ENCODE measurements around the gene BCKDHB. TPM values are rescaled to one million over a fixed set of nuclear protein-coding genes. Genes with fewer than 3 reads are reported as not detected.

BCKDHB gene
- total RNA-seq, 3 donors from 2014 or later: 19.0 to 33.7 (median 23.4) TPM

GRCh38 chr6:80245043-80245442 lies 138.6 kb downstream of the BCKDHB start:
- intact Hi-C loops (cut with DNase I; ENCODE audit: low total_unique reads): no loop called here
- H3K27me3 ChIP-seq: no peaks in the 10 kb centered on the region
- H3K27ac ChIP-seq: no peak overlapping the region
- no peak for DNase-seq (ENCODE audit: low spot score in 2 of 2)
- TF ChIP-seq CTCF (IDR thresholded peaks at IDR 0.05) (no peak), POLR2A (IDR thresholded peaks at IDR 0.05) (no peak), POLR2AphosphoS5 (IDR thresholded peaks at IDR 0.05) (no peak)
- H3K9me3 ChIP-seq: no peaks in the 10 kb centered on the region
- H3K36me3 ChIP-seq: no peaks in the 10 kb centered on the region
- H3K4me3 ChIP-seq: no peak overlapping the region
- H3K4me1 ChIP-seq: peaks cover 0 to 2% of the 10 kb centered on the region in 2 donors

GRCh38 chr6:80249897-80250296 lies 143.4 kb downstream of the BCKDHB start:
- intact Hi-C loops (cut with DNase I; ENCODE audit: low total_unique reads): no loop called here
- DNase-seq (ENCODE audit: low spot score in 2 of 2): no peak
- no peaks in the 10 kb centered on the region for H3K9me3 ChIP-seq
- peaks cover 0 to 2% of the 10 kb centered on the region in 2 donors for H3K4me1 ChIP-seq
- no peak overlapping the region for H3K27ac ChIP-seq
- no peaks in the 10 kb centered on the region for H3K27me3 ChIP-seq
- no peak overlapping the region for H3K4me3 ChIP-seq
- TF ChIP-seq CTCF (IDR thresholded peaks at IDR 0.05) (no peak), POLR2AphosphoS5 (IDR thresholded peaks at IDR 0.05) (no peak), POLR2A (IDR thresholded peaks at IDR 0.05) (no peak)
- no peaks in the 10 kb centered on the region for H3K36me3 ChIP-seq

- no peaks in the 10 kb centered on the region for H3K27me3 ChIP-seq
- no peak for TF ChIP-seq POLR2A (IDR thresholded peaks at IDR 0.05)
- TF ChIP-seq POLR2AphosphoS5 (IDR thresholded peaks at IDR 0.05): no peak
- no peak for TF ChIP-seq CTCF (IDR thresholded peaks at IDR 0.05)
- intact Hi-C loops (cut with DNase I; ENCODE audit: low total_unique reads): no loop called here
Observed at GRCh38 chr6:80250391-80250997, 144.0 kb downstream of the BCKDHB start.

GRCh38 chr6:80251321-80251720 lies 144.8 kb downstream of the BCKDHB start:
- Histone ChIP-seq H3K9me3 (no peaks in the 10 kb centered on the region), H3K27ac (no peak overlapping the region), H3K4me3 (no peak overlapping the region), H3K27me3 (no peaks in the 10 kb centered on the region), H3K36me3 (no peaks in the 10 kb centered on the region), H3K4me1 (peaks cover 0 to 2% of the 10 kb centered on the region in 2 donors)
- TF ChIP-seq POLR2A (IDR thresholded peaks at IDR 0.05): no peak
- no peak for TF ChIP-seq POLR2AphosphoS5 (IDR thresholded peaks at IDR 0.05)
- no peak for TF ChIP-seq CTCF (IDR thresholded peaks at IDR 0.05)
- DNase-seq (ENCODE audit: low spot score in 2 of 2): no peak
- intact Hi-C loops (cut with DNase I; ENCODE audit: low total_unique reads): no loop called here

More at GRCh38 chr6:80250391-80250997, 144.0 kb downstream of the BCKDHB start:
- no peak for DNase-seq (ENCODE audit: low spot score in 2 of 2)
- H3K36me3 ChIP-seq: no peaks in the 10 kb centered on the region
- no peak overlapping the region for H3K27ac ChIP-seq
- H3K4me3 ChIP-seq: no peak overlapping the region
- peaks cover 0 to 2% of the 10 kb centered on the region in 2 donors for H3K4me1 ChIP-seq
- no peaks in the 10 kb centered on the region for H3K9me3 ChIP-seq

- no peaks in the 10 kb centered on the region for H3K36me3 ChIP-seq
- H3K27me3 ChIP-seq: no peaks in the 10 kb centered on the region
- H3K9me3 ChIP-seq: no peaks in the 10 kb centered on the region
- intact Hi-C loops (cut with DNase I; ENCODE audit: low total_unique reads): loop anchor here (5.0 kb wide), 1 partner anchor 1008 kb away; no protein-coding TSS in a partner anchor
- H3K4me3 ChIP-seq: no peak overlapping the region
- no peak for DNase-seq (ENCODE audit: low spot score in 2 of 2)
- H3K4me1 ChIP-seq: no peaks in the 10 kb centered on the region
- no peak overlapping the region for H3K27ac ChIP-seq
- no peak for TF ChIP-seq POLR2AphosphoS5 (IDR thresholded peaks at IDR 0.05)
- no peak for TF ChIP-seq CTCF (IDR thresholded peaks at IDR 0.05)
- TF ChIP-seq POLR2A (IDR thresholded peaks at IDR 0.05): no peak
Observed at GRCh38 chr6:80254716-80255115, 148.2 kb downstream of the BCKDHB start.
